NCI-H345 (cell line): Measurements from ENCODE around the gene FXN.

ENCODE experiments used
- DNase-seq: peaks from one replicate; lab custom pipeline; 2025; lab: John Stamatoyannopoulos, UW

Gene FXN

DNA sequence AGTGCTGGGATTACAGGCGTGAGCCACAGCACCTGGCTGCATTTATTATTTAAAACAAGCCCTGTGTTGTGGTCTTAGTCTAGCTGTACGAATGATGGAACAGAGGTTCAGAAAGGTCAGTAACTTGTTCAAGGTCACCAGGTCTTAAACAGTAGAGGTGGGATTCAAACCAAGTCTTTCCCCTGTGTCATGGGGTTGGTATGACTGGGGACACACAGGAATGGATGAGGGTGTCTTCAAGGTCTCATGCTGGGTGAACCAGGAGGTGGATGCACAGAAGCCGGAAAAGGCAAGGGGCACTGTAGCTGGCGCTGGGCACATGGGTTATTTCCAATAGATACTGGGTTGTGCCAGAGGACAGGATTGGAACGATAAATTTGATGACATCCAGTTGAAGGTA, 106.3 kb downstream of the FXN start:
- DNase-seq = no peak

GRCh38 chr9:69143291-69143690, 107.7 kb downstream of the FXN start:
- DNase-seq = no peak

- DNase-seq = no peak
These were observed 109.7 kb downstream of the FXN start for GRCh38 chr9:69145144-69145715.

DNA sequence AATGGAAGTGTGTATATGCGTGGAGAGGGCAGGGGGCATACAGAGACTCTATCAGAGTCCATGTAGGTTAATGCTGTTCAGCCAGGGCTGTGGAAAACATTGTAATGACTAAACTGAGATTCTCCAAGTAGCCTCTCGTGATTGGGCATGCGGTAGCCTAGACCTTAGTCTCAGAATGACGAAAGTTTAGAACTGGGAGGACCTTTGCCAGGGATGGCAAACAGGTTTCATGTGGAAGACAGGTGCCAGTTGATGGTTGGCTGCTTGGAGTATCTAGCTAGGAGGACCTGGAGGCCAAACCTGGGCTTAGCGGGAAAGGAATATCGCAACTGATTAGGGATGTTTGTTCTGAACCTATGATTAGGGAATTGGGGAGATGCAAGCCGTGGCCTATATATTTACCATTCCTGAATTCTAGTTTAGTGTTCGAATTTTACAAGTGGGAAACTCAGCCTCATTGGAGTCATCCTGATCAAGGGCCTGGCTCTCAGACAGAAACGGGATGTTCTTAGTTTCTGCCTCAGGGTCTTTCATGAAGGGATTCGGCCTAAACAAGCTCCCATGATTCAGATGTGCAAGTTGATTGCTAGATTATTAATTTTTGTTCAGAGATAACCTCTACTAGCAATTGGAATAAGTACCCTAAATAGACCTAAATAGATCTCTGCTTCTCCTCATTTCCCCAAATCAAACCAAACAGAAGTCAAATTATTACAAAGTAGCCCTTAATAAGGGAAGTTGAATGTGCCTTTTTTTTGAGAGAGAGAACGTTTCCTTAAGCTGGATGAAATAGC, 111.7 kb downstream of the FXN start:
- DNase-seq = no peak

GRCh38 chr9:69149321-69149807, 113.8 kb downstream of the FXN start:
- DNase-seq = peak; percentile 49
